HG02970 (cell line): ENCODE results near the gene FRMPD4.

Source experiments
- ATAC-seq: cut with Tn5 transposase; IDR thresholded peaks from one replicate; pipeline ENCODE4 v1.9.1; 2021; ENCODE audit warnings: mild to moderate bottlenecking, moderate library complexity, moderate number of reproducible peaks; ENCODE audit not compliant: unreplicated experiment, low FRiP score

Gene FRMPD4

GRCh38 chrX:12292996-12293765 lies 154.9 kb downstream of the FRMPD4 start:
- no peak for ATAC-seq

- ATAC-seq, result no peak
These were observed 159.1 kb downstream of the FRMPD4 start for GRCh38 chrX:12297353-12297752.

GRCh38 chrX:12301288-12301687 lies 163.0 kb downstream of the FRMPD4 start:
- no peak for ATAC-seq

GRCh38 chrX:12304261-12304660 lies 166.0 kb downstream of the FRMPD4 start:
- no peak for ATAC-seq

- ATAC-seq, result no peak
These were observed 169.7 kb downstream of the FRMPD4 start for GRCh38 chrX:12307961-12308360.

GRCh38 chrX:12308420-12308819 lies 170.1 kb downstream of the FRMPD4 start:
- no peak for ATAC-seq

- ATAC-seq, result no peak
These were observed 170.9 kb downstream of the FRMPD4 start for GRCh38 chrX:12309040-12309743.

- ATAC-seq, result no peak
These were observed 171.4 kb downstream of the FRMPD4 start for GRCh38 chrX:12309744-12310076.

GRCh38 chrX:12314651-12315050 lies 176.4 kb downstream of the FRMPD4 start:
- ATAC-seq, result no peak

GRCh38 chrX:12315526-12315925 lies 177.3 kb downstream of the FRMPD4 start:
- no peak for ATAC-seq

GRCh38 chrX:12319003-12319519 lies 180.8 kb downstream of the FRMPD4 start:
- ATAC-seq, result no peak

GRCh38 chrX:12319992-12320391 lies 181.7 kb downstream of the FRMPD4 start:
- no peak for ATAC-seq

GRCh38 chrX:12322031-12322430 lies 183.8 kb downstream of the FRMPD4 start:
- ATAC-seq, result no peak

- no peak for ATAC-seq
These were observed 186.9 kb downstream of the FRMPD4 start for GRCh38 chrX:12325171-12325570.

- no peak for ATAC-seq
These were observed 189.6 kb downstream of the FRMPD4 start for GRCh38 chrX:12327836-12328235.

- ATAC-seq, result no peak
These were observed 191.2 kb downstream of the FRMPD4 start for GRCh38 chrX:12329476-12329875.

- no peak for ATAC-seq
These were observed 192.6 kb downstream of the FRMPD4 start for GRCh38 chrX:12330841-12331240.

- no peak for ATAC-seq
These were observed 194.6 kb downstream of the FRMPD4 start for GRCh38 chrX:12332786-12333347.

- ATAC-seq, result no peak
These were observed 201.6 kb downstream of the FRMPD4 start for GRCh38 chrX:12339921-12340320.

GRCh38 chrX:12344954-12345353 lies 206.7 kb downstream of the FRMPD4 start:
- ATAC-seq, result no peak

GRCh38 chrX:12349201-12349600 lies 210.9 kb downstream of the FRMPD4 start:
- no peak for ATAC-seq

- no peak for ATAC-seq
These were observed 214.6 kb downstream of the FRMPD4 start for GRCh38 chrX:12352922-12353321.
